Measurements from ENCODE around the gene PCSK9. TPM values are rescaled to one million over a fixed set of nuclear protein-coding genes. Genes with fewer than 3 reads are reported as not detected.
A peak's percentile ranks its signal among the peaks of the same experiment; 100 is the strongest.

Gene PCSK9
- total and polyA plus RNA-seq, 5 donors = 0.05 TPM; not detected in 4

- WGBS = 91% methylated on average over 14 of the region's 14 CpGs
- Histone ChIP-seq H3K27ac (ENCODE audit: low read length) (no peak overlapping the region), H3K4me1 (ENCODE audit: control insufficient read depth, insufficient read depth, low read length) (peaks cover 3% of the 10 kb centered on the region), H3K27me3 (ENCODE audit: control insufficient read depth, insufficient read depth) (no peaks in the 10 kb centered on the region), H3K9me3 (ENCODE audit: control insufficient read depth, low read length) (no peaks in the 10 kb centered on the region), H3K4me3 (ENCODE audit: low read length) (no peak overlapping the region)
- ATAC-seq (no peak), DNase-seq (no peak)
- intact Hi-C loops (cut with DNase I) = no loop called here
Measured at GRCh38 chr1:55060133-55060999, 21.0 kb downstream of the PCSK9 start.

GRCh38 chr1:55061000-55061705 is 21.8 kb downstream of the PCSK9 start:
- 80% methylated on average over 13 of the region's 13 CpGs for WGBS
- Histone ChIP-seq H3K27me3 (ENCODE audit: control insufficient read depth, insufficient read depth) (no peaks in the 10 kb centered on the region), H3K4me1 (ENCODE audit: control insufficient read depth, insufficient read depth, low read length) (peaks cover 3% of the 10 kb centered on the region), H3K4me3 (ENCODE audit: low read length) (no peak overlapping the region), H3K27ac (ENCODE audit: low read length) (no peak overlapping the region), H3K9me3 (ENCODE audit: control insufficient read depth, low read length) (no peaks in the 10 kb centered on the region)
- DNase-seq (no peak), ATAC-seq (no peak)
- intact Hi-C loops (cut with DNase I) = no loop called here

- no peak for DNase-seq
- Histone ChIP-seq H3K9me3 (ENCODE audit: control insufficient read depth, low read length) (no peaks in the 10 kb centered on the region), H3K27me3 (ENCODE audit: control insufficient read depth, insufficient read depth) (no peaks in the 10 kb centered on the region), H3K27ac (ENCODE audit: low read length) (no peak overlapping the region), H3K4me1 (ENCODE audit: control insufficient read depth, insufficient read depth, low read length) (peaks cover 3% of the 10 kb centered on the region), H3K4me3 (ENCODE audit: low read length) (no peak overlapping the region)
- intact Hi-C loops (cut with DNase I) = no loop called here
- no peak for ATAC-seq
- WGBS = 63% methylated on average over 4 of the region's 4 CpGs
Measured at GRCh38 chr1:55061706-55062321, 22.5 kb downstream of the PCSK9 start.

GRCh38 chr1:55062801-55063576 is 23.6 kb downstream of the PCSK9 start:
- Histone ChIP-seq H3K27me3 (ENCODE audit: control insufficient read depth, insufficient read depth) (no peaks in the 10 kb centered on the region), H3K9me3 (ENCODE audit: control insufficient read depth, low read length) (no peaks in the 10 kb centered on the region), H3K4me1 (ENCODE audit: control insufficient read depth, insufficient read depth, low read length) (peaks cover 3% of the 10 kb centered on the region), H3K27ac (ENCODE audit: low read length) (no peak overlapping the region), H3K4me3 (ENCODE audit: low read length) (no peak overlapping the region)
- DNase-seq (no peak), ATAC-seq (no peak)
- WGBS = 88% methylated on average over 29 of the region's 29 CpGs
- intact Hi-C loops (cut with DNase I) = no loop called here

- Histone ChIP-seq H3K4me3 (ENCODE audit: low read length) (no peak overlapping the region), H3K27me3 (ENCODE audit: control insufficient read depth, insufficient read depth) (no peaks in the 10 kb centered on the region), H3K9me3 (ENCODE audit: control insufficient read depth, low read length) (no peaks in the 10 kb centered on the region), H3K27ac (ENCODE audit: low read length) (no peak overlapping the region), H3K4me1 (ENCODE audit: control insufficient read depth, insufficient read depth, low read length) (peaks cover 3% of the 10 kb centered on the region)
- ATAC-seq = peak in 1 of 2 donors; percentile 7
- intact Hi-C loops (cut with DNase I) = no loop called here
- DNase-seq = no peak
- 90% methylated on average over 9 of the region's 9 CpGs for WGBS
Measured at GRCh38 chr1:55063577-55063942, 24.2 kb downstream of the PCSK9 start.

GRCh38 chr1:55064071-55064581 is 24.8 kb downstream of the PCSK9 start:
- Histone ChIP-seq H3K27me3 (ENCODE audit: control insufficient read depth, insufficient read depth) (no peaks in the 10 kb centered on the region), H3K4me1 (ENCODE audit: control insufficient read depth, insufficient read depth, low read length) (peaks cover 3% of the 10 kb centered on the region), H3K9me3 (ENCODE audit: control insufficient read depth, low read length) (no peaks in the 10 kb centered on the region), H3K4me3 (ENCODE audit: low read length) (no peak overlapping the region), H3K27ac (ENCODE audit: low read length) (peak overlapping the region; percentile 6)
- 37% methylated on average over 12 of the region's 12 CpGs for WGBS
- ATAC-seq (peak; percentile 20 to 23), DNase-seq (peak in 2 of 3 donors; percentile 57 to 75)
- intact Hi-C loops (cut with DNase I) = no loop called here

- peak in 2 of 3 donors; percentile 70 to 76 for DNase-seq
Measured at GRCh38 chr1:55064861-55065263, 25.5 kb downstream of the PCSK9 start.

GRCh38 chr1:55065648-55066047 is 26.3 kb downstream of the PCSK9 start:
- H3K27ac ChIP-seq (ENCODE audit: low read length) = no peak overlapping the region
- no peaks in the 10 kb centered on the region for H3K27me3 ChIP-seq (ENCODE audit: control insufficient read depth, insufficient read depth)
- 73% methylated on average over 4 of the region's 4 CpGs for WGBS
- no peak for DNase-seq
- H3K4me3 ChIP-seq (ENCODE audit: low read length) = no peak overlapping the region
- no peak for ATAC-seq
- no peaks in the 10 kb centered on the region for H3K9me3 ChIP-seq (ENCODE audit: control insufficient read depth, low read length)
- H3K4me1 ChIP-seq (ENCODE audit: control insufficient read depth, insufficient read depth, low read length) = peaks cover 8% of the 10 kb centered on the region
- intact Hi-C loops (cut with DNase I) = no loop called here

More at GRCh38 chr1:55064861-55065263, 25.5 kb downstream of the PCSK9 start:
- ATAC-seq = peak; percentile 37 to 48
- no peak overlapping the region for H3K4me3 ChIP-seq (ENCODE audit: low read length)
- H3K9me3 ChIP-seq (ENCODE audit: control insufficient read depth, low read length) = no peaks in the 10 kb centered on the region
- no peaks in the 10 kb centered on the region for H3K27me3 ChIP-seq (ENCODE audit: control insufficient read depth, insufficient read depth)
- intact Hi-C loops (cut with DNase I) = no loop called here
- WGBS = 15% methylated on average over 2 of the region's 2 CpGs
- peaks cover 4% of the 10 kb centered on the region for H3K4me1 ChIP-seq (ENCODE audit: control insufficient read depth, insufficient read depth, low read length)
- no peak overlapping the region for H3K27ac ChIP-seq (ENCODE audit: low read length)

GRCh38 chr1:55067022-55067778 is 27.9 kb downstream of the PCSK9 start:
- Histone ChIP-seq H3K4me3 (ENCODE audit: low read length) (no peak overlapping the region), H3K4me1 (ENCODE audit: control insufficient read depth, insufficient read depth, low read length) (peaks cover 8% of the 10 kb centered on the region), H3K27me3 (ENCODE audit: control insufficient read depth, insufficient read depth) (no peaks in the 10 kb centered on the region), H3K27ac (ENCODE audit: low read length) (peak overlapping the region; percentile 23), H3K9me3 (ENCODE audit: control insufficient read depth, low read length) (no peaks in the 10 kb centered on the region)
- ATAC-seq (peak; percentile 42 to 49), DNase-seq (peak in 2 of 3 donors; percentile 84 to 86)
- WGBS = 62% methylated on average over 17 of the region's 17 CpGs
- intact Hi-C loops (cut with DNase I) = no loop called here

- ATAC-seq = no peak
- H3K4me3 ChIP-seq (ENCODE audit: low read length) = no peak overlapping the region
- no peaks in the 10 kb centered on the region for H3K27me3 ChIP-seq (ENCODE audit: control insufficient read depth, insufficient read depth)
- DNase-seq = no peak
- intact Hi-C loops (cut with DNase I) = no loop called here
- WGBS = 75% methylated on average over 1 of the region's 1 CpG
- H3K4me1 ChIP-seq (ENCODE audit: control insufficient read depth, insufficient read depth, low read length) = peaks cover 8% of the 10 kb centered on the region
- H3K9me3 ChIP-seq (ENCODE audit: control insufficient read depth, low read length) = no peaks in the 10 kb centered on the region
- H3K27ac ChIP-seq (ENCODE audit: low read length) = no peak overlapping the region
Measured at GRCh38 chr1:55067914-55068313, 28.6 kb downstream of the PCSK9 start.
